Adrenal gland (tissue), 12 donors: ENCODE results near the gene ANKIB1. TPM values are rescaled to one million over a fixed set of nuclear protein-coding genes. Genes with fewer than 3 reads are reported as not detected.

Experiments used
- DNase-seq, 7 donors: peaks; one replicate each; pipeline ENCODE4 v3.0.0-alpha.2; 2019 to 2020
- H3K27ac ChIP-seq, 5 donors: fragments of 200-600 bp; sonication (generic) in 4 of 5; 1 replicate in 3 of 5; 2 replicates in 2 of 5; pipeline versions ENCODE4 v1.5.1 to v1.8.0; 2016 to 2020; ENCODE audit warnings: mild to moderate bottlenecking in 1 of 5
- H3K27me3 ChIP-seq: fragments of 200-600 bp; 2 replicates; pipeline ENCODE4 v1.8.0; 2021
- H3K36me3 ChIP-seq, 2 donors: fragments of 200-600 bp; replicated peaks in 1 of 2; 1 replicate in 1 of 2; 2 replicates in 1 of 2; pipeline versions ENCODE4 v1.5.1 to v1.8.0; 2018 to 2022
- H3K4me1 ChIP-seq, 2 donors: fragments of 200-600 bp; replicated peaks in 1 of 2; 1 replicate in 1 of 2; 2 replicates in 1 of 2; pipeline versions ENCODE4 v1.5.1 to v1.8.0; 2018 to 2021
- H3K4me3 ChIP-seq, 4 donors: fragments of 200-600 bp; sonication (generic) in 3 of 4; one replicate each; pipeline ENCODE4 v1.5.1; 2016 to 2018
- H3K9me3 ChIP-seq, 3 donors: fragments of 200-600 bp; sonication (generic) in 1 of 3; replicated peaks in 1 of 3; 1 replicate in 2 of 3; 2 replicates in 1 of 3; pipeline versions ENCODE4 v1.5.1 to v1.8.0; 2016 to 2021
- POLR2A ChIP-seq, 2 donors: fragments of 450-650 bp; IDR thresholded peaks; one replicate each; pipeline ENCODE4 v1.6.1; 2017; ENCODE audit warnings: antibody characterized with exemption in 2 of 2, mild to moderate bottlenecking in 2 of 2, moderate library complexity in 1 of 2
- WGBS, 4 donors: extraction: QIAGEN DNeasy Blood & Tissue Kit in 2 of 4; methylation state at CpG; one replicate each; pipeline versions ENCODE4 v1.1.5 to v1.1.7; 2013 to 2017; 5-methylcytosine and 5-hydroxymethylcytosine counted together
- intact Hi-C, 2 donors: fragments of 100-400 bp; cut with DNase I; formaldehyde crosslinking; loops; one replicate each; pipeline versions ENCODE4 v1.14.1 to v1.15.0; 2022 to 2023
- polyA plus RNA-seq, 3 donors: library from polyadenylated mRNA; stranded (reverse); fragments of 200-250 nt in 2 of 3; fragments of 350-450 nt in 1 of 3; fragmentation: Illumina TruSeq in 1 of 3; extraction: RNeasy Lipid Tissue Mini Kit (QIAGEN cat#74804) in 1 of 3; gene quantifications; one replicate each; pipeline ENCODE4 v1.2.3, GENCODE V29; 2013 to 2014
- total RNA-seq, 9 donors: library from RNA; depleted of rRNA in 4 of 9; stranded (reverse); fragments of >200 nt in 4 of 9; fragments of 120-200 nt in 1 of 9; fragmentation: NEBNext Ultra II Directional in 1 of 9; extraction: Animal tissue kit (Norgen Biotek cat#: 25700) in 1 of 9; gene quantifications; one replicate each; pipeline versions ENCODE4 v1.1.0 to v1.2.4, GENCODE V29; 2013 to 2023
- TF ChIP-seq, protein P1 (sequence below), 6 experiments: fragments of 450-650 bp in 4 of 6; fragments of 200-600 bp in 2 of 6; sonication (generic) in 1 of 6; IDR thresholded peaks; 1 replicate in 5 of 6; 2 replicates in 1 of 6; pipeline versions ENCODE4 v1.5.1 to v1.8.0; 2016 to 2021; ENCODE audit warnings: antibody characterized with exemption in 6 of 6, mild to moderate bottlenecking in 2 of 6, moderate library complexity in 1 of 6
- donor health status: healthy with polysubstance abuse.
- donor health status: Bipolar disorder and iron deficiency.
- donor health status: DM: yes; HTN: yes; CAD: no.
- donor health status: DM: no; HTN: no; CAD: no.
- donor health status: DM: no; HTN: no; CAD: no.
- donor health status: DM: yes; HTN: yes; CAD: no.

ANKIB1 gene
- total and polyA plus RNA-seq, 12 donors, result 10.3 to 57.0 (median 42.9) TPM

- Histone ChIP-seq H3K9me3 (peaks cover 0 to 4% (median 0%) of the 10 kb centered on the region in 3 donors), H3K27me3 (no peaks in the 10 kb centered on the region), H3K4me3 (no peak overlapping the region), H3K27ac (no peak overlapping the region), H3K4me1 (no peaks in the 10 kb centered on the region), H3K36me3 (no peaks in the 10 kb centered on the region)
- DNase-seq, result no peak
- WGBS, 4 donors, result 93 to 96% (median 94%) methylated on average over 3 of the region's 3 CpGs
- TF ChIP-seq, protein P1, sequence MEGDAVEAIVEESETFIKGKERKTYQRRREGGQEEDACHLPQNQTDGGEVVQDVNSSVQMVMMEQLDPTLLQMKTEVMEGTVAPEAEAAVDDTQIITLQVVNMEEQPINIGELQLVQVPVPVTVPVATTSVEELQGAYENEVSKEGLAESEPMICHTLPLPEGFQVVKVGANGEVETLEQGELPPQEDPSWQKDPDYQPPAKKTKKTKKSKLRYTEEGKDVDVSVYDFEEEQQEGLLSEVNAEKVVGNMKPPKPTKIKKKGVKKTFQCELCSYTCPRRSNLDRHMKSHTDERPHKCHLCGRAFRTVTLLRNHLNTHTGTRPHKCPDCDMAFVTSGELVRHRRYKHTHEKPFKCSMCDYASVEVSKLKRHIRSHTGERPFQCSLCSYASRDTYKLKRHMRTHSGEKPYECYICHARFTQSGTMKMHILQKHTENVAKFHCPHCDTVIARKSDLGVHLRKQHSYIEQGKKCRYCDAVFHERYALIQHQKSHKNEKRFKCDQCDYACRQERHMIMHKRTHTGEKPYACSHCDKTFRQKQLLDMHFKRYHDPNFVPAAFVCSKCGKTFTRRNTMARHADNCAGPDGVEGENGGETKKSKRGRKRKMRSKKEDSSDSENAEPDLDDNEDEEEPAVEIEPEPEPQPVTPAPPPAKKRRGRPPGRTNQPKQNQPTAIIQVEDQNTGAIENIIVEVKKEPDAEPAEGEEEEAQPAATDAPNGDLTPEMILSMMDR (IDR thresholded peaks at IDR 0.05), result no peak
- TF ChIP-seq POLR2A (IDR thresholded peaks at IDR 0.05), result no peak
- intact Hi-C loops, result no loop called here
These were observed 87.0 kb downstream of the ANKIB1 start for GRCh38 chr7:92332782-92333181.

DNA sequence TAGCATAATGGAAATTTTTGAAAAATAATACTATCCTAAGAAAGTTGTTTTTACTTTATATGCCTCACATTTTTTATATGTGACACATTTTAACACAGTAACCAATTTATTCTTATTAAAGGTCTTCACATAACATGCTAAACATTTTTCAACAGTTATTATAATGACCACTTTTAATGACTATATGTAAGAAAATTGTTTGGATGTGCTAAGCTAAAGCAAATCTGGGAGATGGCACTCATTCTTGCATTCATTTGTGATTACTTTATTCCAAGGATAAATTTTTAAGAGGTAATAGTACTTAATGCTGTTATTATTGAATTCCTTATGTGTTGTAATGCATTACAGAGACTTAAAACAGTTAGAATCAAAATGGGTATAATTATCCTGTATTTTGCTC, 88.1 kb downstream of the ANKIB1 start:
- H3K9me3 ChIP-seq, result peaks cover 0 to 4% (median 0%) of the 10 kb centered on the region in 3 donors
- H3K4me1 ChIP-seq, result no peaks in the 10 kb centered on the region
- no peak overlapping the region for H3K27ac ChIP-seq
- TF ChIP-seq, protein P1 (IDR thresholded peaks at IDR 0.05), result no peak
- no peak for TF ChIP-seq POLR2A (IDR thresholded peaks at IDR 0.05)
- H3K27me3 ChIP-seq, result no peaks in the 10 kb centered on the region
- no peak for DNase-seq
- intact Hi-C loops, result no loop called here
- H3K4me3 ChIP-seq, result no peak overlapping the region
- no peaks in the 10 kb centered on the region for H3K36me3 ChIP-seq

GRCh38 chr7:92335574-92335973, 89.8 kb downstream of the ANKIB1 start:
- H3K9me3 ChIP-seq, result peaks cover 0 to 4% (median 0%) of the 10 kb centered on the region in 3 donors
- no peaks in the 10 kb centered on the region for H3K27me3 ChIP-seq
- H3K4me3 ChIP-seq, result no peak overlapping the region
- DNase-seq, result no peak
- no peaks in the 10 kb centered on the region for H3K4me1 ChIP-seq
- intact Hi-C loops, result no loop called here
- no peak overlapping the region for H3K27ac ChIP-seq
- TF ChIP-seq, protein P1 (IDR thresholded peaks at IDR 0.05), result no peak
- no peak for TF ChIP-seq POLR2A (IDR thresholded peaks at IDR 0.05)
- H3K36me3 ChIP-seq, result no peaks in the 10 kb centered on the region

DNA sequence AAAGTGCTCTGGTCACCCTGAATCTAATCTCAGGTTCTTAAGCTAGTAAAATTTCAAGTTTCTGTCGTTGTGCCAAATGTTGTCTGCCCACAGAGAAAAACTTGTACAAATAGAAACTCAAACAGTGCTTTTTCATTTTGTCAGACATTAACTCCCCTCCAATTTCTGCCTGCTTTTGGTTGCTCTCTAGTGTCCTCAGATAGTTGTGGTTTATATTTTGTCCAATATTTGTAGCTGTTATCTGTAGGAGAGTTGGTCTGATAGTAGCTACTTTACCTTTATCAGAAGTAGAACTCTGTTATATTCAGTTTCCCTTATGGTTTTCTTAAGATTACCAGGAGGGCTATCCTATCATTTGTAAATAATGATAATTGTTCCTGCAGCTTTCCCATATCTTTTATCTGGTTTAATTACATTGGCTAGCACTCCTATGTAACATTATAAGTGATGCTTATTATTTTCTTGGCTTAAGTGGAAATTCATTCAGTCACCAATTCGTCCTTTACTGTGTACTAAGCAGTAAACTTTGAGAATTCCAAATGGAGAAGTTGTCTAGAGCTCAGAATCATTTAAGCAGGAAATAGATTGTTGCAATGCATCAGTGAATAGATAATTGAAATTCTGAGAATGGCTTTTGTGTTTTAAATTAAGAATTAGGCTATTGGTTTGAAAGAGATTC, 91.0 kb downstream of the ANKIB1 start:
- TF ChIP-seq, protein P1 (IDR thresholded peaks at IDR 0.05), result no peak
- TF ChIP-seq POLR2A (IDR thresholded peaks at IDR 0.05), result no peak
- H3K4me1 ChIP-seq, result no peaks in the 10 kb centered on the region
- 89 to 99% (median 96%) methylated on average over 2 of the region's 2 CpGs for WGBS, 4 donors
- intact Hi-C loops, result no loop called here
- DNase-seq, result no peak
- H3K4me3 ChIP-seq, result no peak overlapping the region
- H3K36me3 ChIP-seq, result no peaks in the 10 kb centered on the region
- H3K9me3 ChIP-seq, result peaks cover 0 to 4% (median 0%) of the 10 kb centered on the region in 3 donors
- H3K27me3 ChIP-seq, result no peaks in the 10 kb centered on the region
- no peak overlapping the region for H3K27ac ChIP-seq
